HG03378 (cell line): ENCODE data around the gene CSRP1.

ENCODE experiments used
- ATAC-seq: cut with Tn5 transposase; IDR thresholded peaks from one replicate; pipeline ENCODE4 v1.9.1; 2021; ENCODE audit warnings: mild to moderate bottlenecking, moderate library complexity; ENCODE audit not compliant: unreplicated experiment

Gene CSRP1

DNA sequence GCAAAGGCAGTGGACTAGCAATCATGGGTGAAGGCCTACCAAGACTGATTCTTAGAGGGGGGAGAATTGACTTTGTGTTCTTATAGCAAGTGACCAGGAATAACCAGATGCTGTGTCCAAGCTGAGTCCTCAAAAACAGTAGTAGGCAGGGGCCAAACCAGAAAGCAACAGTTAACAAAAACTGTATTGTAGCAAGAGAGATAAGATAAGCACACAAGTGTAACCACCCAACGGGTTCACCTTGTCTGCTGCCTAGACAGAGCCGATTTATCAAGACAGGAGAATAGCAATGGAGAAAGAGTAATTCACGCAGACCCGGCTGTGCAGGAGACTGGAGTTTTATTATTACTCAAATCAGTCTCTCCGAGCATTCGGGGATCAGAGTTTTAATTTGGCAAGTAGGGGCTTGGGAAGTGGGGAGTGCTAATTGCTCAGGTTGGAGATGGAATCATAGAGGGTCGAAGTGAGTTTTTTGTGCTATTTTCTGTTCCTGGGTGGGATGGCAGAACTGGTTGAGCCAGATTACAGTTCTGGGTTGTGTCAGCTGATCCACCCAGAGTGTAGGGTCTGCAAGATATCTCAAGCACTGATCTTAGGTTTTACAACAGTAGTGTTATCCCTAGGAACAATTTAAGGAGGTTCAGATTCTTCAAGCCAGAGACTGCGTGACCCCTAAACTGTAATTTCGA, 8.3 kb upstream of the CSRP1 start:
- ATAC-seq: no peak

DNA sequence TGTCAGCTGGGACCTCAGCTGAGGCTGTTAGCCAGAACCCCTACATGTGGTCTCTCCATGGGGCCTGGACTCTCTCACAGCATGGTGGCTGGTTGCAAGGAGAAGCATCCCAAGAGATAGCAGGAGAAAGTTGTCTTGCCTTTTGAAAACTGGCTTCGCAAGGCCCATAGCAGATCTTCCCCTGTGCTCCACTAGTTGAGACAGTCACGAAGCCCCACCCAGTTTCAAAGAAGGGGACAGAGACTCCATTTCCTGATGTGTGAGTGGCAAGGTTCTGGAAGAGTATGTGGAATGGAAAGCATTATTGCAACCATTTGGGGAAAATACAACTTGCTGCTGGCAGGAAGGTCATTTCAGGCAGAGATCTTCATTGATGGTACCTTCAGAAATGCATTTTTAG, 7.5 kb upstream of the CSRP1 start:
- no peak for ATAC-seq

- ATAC-seq: no peak
Measured at GRCh38 chr1:201513498-201514243, 6.7 kb upstream of the CSRP1 start.

DNA sequence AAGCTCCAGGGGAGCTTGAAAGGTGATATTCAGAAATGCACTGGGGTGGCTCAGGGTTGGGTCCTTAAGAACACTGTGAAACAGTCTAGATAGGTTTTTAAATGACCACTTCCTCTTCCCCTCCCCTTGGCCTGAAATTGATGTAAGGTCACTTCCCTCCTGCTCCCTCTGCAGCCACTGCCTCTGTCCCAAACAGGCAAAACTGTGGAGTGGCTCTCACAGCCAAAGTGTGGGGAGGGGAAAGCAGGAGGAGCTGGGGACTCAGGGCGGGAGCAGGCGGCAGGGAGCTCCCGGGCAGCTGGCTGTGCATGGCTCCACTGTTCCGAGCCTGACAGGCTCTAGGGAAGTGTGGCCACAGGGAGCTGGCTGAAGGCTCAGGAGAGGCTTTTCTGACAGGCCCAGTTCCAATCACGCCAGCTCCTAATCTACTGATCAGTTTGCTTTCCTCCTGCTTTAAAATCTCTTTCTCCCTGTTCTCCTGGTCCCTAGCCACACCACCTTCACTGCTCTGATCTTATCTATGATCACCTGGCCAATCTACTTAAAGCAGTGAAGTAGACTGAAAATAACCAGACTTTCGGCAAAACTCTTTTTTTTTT, 5.1 kb upstream of the CSRP1 start:
- peak; percentile 40 for ATAC-seq

GRCh38 chr1:201511396-201511940, 4.5 kb upstream of the CSRP1 start:
- ATAC-seq: no peak

DNA sequence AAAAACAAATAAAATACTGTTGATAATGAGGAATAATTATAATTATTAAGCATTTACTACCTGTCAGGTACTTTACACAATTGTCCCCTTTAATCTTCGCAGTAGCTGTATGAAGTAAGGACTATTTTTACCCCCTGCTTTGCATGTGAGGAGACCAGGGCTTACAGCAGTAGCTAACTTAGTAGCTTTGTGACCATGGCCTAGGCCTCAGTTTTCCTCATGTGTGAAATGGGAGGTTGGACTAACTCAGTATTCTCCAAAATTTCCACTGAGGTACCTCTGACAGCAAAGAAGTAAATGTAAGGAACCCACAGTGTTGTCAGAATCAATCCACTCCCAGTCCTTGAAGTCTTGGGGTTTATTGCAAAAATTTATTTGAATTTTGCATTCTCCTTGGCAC, 3.8 kb upstream of the CSRP1 start:
- no peak for ATAC-seq

- no peak for ATAC-seq
Measured at GRCh38 chr1:201509601-201510374, 2.9 kb upstream of the CSRP1 start.

DNA sequence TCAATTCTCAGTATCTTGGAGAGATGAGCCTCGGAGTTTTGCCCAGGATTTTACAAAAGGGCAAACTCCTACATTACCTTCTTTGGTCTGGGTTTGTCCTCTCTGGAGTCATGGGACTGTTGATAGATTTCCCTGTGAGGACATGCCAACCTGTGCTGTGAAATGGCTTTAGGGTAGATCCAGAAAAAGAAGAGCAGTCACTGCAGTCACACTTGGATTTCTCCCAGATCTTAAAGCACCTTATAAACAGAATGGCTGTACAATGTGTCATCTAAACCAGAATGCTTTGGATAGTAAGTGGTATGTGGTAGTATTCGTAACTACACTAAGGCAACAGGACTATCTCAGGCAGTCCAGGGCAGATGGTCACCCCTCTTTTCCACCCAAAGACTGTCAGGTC, 1.9 kb upstream of the CSRP1 start:
- ATAC-seq: no peak

- peak; percentile 6 for ATAC-seq
Measured at GRCh38 chr1:201507360-201507675, 395 bp upstream of the CSRP1 start.

GRCh38 chr1:201506092-201506491, 831 bp downstream of the CSRP1 start:
- ATAC-seq: no peak

DNA sequence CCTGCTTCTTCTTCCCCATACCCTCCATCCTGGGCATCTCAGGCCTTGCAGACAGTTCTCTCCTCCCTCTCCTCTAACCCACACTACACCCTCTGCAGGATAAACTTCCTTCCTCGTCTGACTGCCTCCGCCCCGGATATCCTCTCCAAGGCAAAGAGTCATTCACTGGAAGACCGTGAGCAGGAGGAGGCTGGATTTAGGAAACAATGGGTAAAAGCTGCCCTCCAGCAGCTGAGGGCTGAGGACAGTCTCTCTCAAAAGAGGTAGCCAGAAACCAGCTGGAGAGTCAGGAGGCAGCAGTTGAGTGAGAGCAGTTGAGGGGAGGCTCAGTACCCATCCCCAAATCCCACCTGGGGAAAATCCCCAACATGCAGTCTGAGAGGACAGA, 1.4 kb downstream of the CSRP1 start:
- ATAC-seq: no peak

DNA sequence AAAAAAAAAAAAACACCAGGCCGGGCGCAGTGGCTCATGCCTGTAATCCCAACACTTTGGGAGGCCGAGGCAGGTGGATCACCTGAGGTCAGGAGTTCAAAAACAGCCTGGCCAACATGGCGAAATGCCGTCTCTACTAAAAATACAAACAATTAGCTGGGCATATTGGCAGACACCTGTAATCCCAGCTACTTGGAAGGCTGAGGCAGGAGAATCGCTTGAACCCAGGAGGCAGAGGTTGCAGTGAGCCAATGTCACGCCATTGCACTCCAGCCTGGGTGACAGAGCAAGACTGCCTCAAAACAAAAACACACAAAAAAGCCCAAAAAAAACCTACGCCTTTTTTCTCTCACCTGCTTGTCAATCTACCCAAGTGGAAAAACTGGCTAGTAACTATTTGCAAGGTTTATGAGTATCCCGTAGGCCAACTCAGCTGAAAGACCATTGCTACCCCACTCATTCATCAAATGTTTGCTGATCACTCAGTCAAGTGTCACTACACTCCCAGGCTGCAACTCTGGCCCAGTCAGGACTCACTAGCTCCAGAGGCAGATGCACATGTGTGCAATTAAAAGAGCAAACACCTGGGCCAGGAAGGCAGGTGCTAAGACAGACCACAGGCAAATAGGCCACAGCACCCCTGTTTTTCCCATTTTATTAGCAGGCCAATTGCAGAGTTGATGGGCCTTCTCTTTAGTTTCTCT, 2.0 kb downstream of the CSRP1 start:
- ATAC-seq: no peak

DNA sequence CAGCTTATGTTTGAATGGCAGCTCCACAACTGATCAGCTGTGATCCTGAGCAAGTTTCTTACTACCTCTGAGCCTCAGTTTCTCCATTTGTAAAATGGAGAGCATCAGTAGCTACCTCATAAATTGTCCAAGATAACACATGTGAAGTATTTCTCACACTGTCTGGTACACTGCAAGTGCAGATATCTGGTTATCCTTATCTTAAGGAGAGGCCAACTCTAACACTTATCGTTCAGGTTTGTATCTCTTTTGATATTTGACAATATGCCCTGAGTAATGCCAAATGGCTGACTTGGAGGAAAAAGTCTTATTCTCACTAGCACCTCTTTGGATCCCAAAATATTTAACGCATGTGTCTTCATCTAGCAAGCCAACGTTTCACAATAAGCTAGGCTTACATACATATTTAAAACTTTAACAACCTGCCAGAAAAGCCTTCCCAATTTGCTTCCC, 2.7 kb downstream of the CSRP1 start:
- no peak for ATAC-seq

GRCh38 chr1:201503397-201504176, 3.3 kb downstream of the CSRP1 start:
- no peak for ATAC-seq

GRCh38 chr1:201502511-201502857, 4.4 kb downstream of the CSRP1 start:
- no peak for ATAC-seq

DNA sequence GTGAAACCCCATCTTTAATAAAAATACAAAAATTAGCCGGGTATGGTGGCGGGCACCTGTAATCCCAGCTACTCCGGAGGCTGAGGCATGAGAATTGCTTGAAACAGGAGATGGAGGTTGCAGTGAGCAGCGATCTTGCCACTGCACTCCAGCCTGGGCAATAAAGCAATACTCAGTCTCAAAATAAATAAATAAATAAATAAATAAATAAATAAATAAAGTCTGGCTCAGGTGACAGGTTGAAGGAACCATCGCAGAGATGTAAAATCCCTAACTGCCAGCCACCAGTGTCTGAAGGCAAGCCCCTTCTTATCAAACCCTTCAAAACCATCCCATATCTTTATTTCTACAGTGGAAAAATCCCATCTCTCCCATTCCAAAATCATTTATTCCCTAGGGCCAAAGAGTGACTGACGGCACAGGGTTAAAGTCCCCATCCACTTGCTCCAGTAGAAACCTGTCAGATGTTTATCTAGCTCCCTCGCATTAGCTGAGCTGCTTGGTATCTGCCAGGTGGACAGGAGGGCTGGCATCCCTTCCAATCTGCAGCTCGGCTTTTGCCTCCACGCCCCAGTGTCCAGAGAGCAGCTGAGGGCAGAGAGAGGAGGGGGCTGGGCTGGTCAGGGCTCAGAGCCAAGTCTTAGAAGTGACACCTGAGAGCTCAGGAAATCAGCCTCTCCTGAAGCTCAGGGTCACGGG, 5.0 kb downstream of the CSRP1 start:
- no peak for ATAC-seq

DNA sequence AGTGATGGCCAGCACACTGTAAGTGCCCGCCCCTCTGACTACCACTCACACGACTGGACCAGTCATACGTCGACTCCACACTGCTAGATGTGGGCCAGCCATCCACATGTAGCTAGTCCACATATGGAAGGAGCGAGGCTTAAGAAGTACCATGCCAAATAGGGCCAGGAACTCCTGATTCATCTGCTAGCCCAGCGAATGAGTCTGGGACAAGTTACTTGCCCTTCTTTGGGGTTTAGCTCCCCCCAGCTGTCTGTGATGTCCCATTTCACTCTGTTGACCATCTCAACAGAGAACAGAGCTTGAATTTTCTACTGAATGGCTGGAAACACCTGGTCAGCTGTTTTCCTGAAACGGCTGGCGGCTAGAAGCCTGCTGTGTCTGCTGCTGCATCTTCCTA, 5.8 kb downstream of the CSRP1 start:
- no peak for ATAC-seq

DNA sequence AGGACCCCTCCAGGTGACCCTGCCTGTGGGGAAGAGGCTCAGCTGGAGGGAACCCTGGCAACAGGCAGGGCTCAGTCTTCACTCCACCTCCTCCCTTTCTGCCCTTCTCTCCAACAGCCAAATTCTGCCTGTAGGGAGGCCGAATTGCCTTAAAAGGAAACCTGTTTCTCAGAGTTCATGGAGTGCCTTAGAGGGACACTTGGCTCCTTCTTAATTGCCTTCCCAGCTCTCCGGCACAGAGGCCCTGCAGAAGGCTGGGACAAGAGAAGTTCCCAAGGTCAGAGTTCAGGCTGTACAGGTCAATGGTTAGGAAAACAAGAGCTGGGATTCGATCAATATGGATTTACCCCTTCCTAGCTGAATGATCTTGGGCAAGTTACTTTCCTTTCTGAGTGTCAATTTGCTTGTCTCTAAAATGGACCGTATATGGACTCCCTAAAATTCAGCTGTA, 6.2 kb downstream of the CSRP1 start:
- no peak for ATAC-seq
